ENCODE data around the gene PDE4B.

GRCh38 chr1:66326867-66327266 lies 534.2 kb downstream of the PDE4B start:
- TF ChIP-seq POLR2A (IDR thresholded peaks at IDR 0.05): no peak
- no peak for TF ChIP-seq CTCF (IDR thresholded peaks at IDR 0.05)

Measured in lower leg skin (tissue), 3 donors.